Hepatocyte (in vitro differentiated cells): ENCODE data around the gene POC1A.

Experiments
- EZH2 ChIP-seq: fragments of 200-600 bp; sonication (generic); IDR thresholded peaks from 2 replicates; pipeline ENCODE4 v1.6.1; 2016; ENCODE audit warnings: antibody characterized with exemption, mild to moderate bottlenecking, borderline replicate concordance
- TF ChIP-seq, protein P1 (sequence below): fragments of 200-600 bp; sonication (generic); IDR thresholded peaks from 2 replicates; pipeline ENCODE4 v1.5.1; 2016; ENCODE audit warnings: antibody characterized with exemption, mild to moderate bottlenecking; ENCODE audit not compliant: poor library complexity

DNA sequence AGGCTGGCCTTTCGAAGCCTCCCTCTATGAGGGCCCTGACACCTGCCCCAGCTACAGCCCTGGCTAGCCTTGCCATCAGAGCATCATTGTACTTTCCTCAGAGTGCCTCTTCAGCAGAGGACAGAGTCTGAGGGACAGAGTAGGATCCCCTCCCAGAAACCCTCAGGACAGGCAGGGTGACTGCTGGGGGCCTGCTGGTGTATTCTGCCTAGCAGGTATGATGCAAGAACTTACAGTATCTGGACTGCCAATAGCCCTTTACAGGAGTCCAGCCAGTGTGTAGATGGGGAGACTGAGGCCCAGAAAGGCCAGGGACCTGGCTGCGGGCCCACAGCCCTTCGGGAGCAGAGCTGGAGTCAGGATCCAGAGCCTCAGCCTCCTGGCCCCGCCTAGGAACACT, 116.9 kb downstream of the POC1A start:
- TF ChIP-seq, protein P1, sequence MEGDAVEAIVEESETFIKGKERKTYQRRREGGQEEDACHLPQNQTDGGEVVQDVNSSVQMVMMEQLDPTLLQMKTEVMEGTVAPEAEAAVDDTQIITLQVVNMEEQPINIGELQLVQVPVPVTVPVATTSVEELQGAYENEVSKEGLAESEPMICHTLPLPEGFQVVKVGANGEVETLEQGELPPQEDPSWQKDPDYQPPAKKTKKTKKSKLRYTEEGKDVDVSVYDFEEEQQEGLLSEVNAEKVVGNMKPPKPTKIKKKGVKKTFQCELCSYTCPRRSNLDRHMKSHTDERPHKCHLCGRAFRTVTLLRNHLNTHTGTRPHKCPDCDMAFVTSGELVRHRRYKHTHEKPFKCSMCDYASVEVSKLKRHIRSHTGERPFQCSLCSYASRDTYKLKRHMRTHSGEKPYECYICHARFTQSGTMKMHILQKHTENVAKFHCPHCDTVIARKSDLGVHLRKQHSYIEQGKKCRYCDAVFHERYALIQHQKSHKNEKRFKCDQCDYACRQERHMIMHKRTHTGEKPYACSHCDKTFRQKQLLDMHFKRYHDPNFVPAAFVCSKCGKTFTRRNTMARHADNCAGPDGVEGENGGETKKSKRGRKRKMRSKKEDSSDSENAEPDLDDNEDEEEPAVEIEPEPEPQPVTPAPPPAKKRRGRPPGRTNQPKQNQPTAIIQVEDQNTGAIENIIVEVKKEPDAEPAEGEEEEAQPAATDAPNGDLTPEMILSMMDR = no peak
- no peak for TF ChIP-seq EZH2
